NT2/D1 (cell line): Measurements from ENCODE around the gene HGFAC.

Experiments used
- DNase-seq: peaks from one replicate; pipeline ENCODE4 v3.0.0-alpha.2; 2011; ENCODE audit warnings: low read depth, low spot score
- H3K27me3 ChIP-seq: 2 replicates; pipeline ENCODE4 v1.6.0; 2011; ENCODE audit warnings: mild to moderate bottlenecking; ENCODE audit not compliant: insufficient read length, insufficient read depth
- H3K36me3 ChIP-seq: 2 replicates; pipeline ENCODE4 v1.6.1; 2011; ENCODE audit warnings: mild to moderate bottlenecking, low read length, mixed read lengths; ENCODE audit not compliant: insufficient read depth, insufficient read length
- H3K4me1 ChIP-seq: 2 replicates; pipeline ENCODE4 v1.5.1; 2011; ENCODE audit not compliant: insufficient read depth, insufficient read length
- H3K4me3 ChIP-seq: 2 replicates; pipeline ENCODE4 v1.5.1; 2011; ENCODE audit warnings: low read depth; ENCODE audit not compliant: insufficient read length
- H3K9ac ChIP-seq: 2 replicates; pipeline ENCODE4 v1.6.0; 2011; ENCODE audit warnings: low read depth; ENCODE audit not compliant: insufficient read length
- H3K9me3 ChIP-seq: 2 replicates; pipeline ENCODE4 v1.5.1; 2011; ENCODE audit warnings: mild to moderate bottlenecking, low read length; ENCODE audit not compliant: insufficient read depth
- SUZ12 ChIP-seq: IDR thresholded peaks from 2 replicates; pipeline ENCODE4 v1.6.1; 2011; ENCODE audit not compliant: insufficient read length, insufficient read depth; ENCODE audit errors: extremely low read depth
- YY1 ChIP-seq: IDR thresholded peaks from 2 replicates; pipeline ENCODE4 v1.6.1; 2011; ENCODE audit not compliant: insufficient read length, insufficient read depth
- ZNF274 ChIP-seq: IDR thresholded peaks from 2 replicates; pipeline ENCODE4 v1.6.1; 2011; ENCODE audit warnings: mild to moderate bottlenecking, low read depth, low read length

Gene HGFAC

DNA sequence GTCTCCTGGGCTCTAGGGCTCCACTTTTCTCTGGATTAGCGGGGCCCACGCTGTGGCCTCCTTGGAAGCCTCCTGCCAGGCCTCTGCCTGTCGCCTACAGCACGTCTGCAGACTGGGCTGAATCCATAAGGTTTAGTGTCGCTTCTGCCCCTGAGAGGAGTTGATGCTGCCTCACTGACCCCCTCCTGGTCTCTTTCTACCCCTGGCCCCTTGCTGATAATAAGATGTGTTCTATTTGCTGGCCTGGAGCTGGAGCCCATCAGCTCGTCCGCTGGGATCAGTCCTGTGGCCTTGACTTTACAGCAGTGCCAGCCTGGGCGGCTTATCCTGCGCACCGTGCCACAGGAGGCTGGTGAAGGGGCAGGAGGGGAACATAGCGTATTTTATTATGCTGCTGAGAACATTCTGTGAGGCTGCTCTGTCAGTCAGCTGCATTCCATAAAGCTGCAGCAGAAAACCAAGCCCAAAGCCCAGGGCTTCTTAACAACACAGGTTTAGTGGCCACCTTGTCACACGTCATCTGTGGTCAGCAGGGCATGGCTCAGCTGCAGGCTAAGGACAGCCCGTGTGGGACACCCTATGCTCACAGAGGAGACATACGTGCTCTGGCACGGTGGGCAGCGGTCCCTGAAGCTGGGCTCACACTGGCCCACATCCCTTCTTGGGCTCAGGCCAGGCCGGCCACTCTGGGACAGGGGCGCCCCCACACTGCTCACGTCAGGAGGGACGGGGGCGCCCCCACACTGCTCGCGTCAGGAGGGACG, 29.3 kb upstream of the HGFAC start:
- Histone ChIP-seq H3K9ac (peak overlapping the region; percentile 8), H3K27me3 (no peaks in the 10 kb centered on the region), H3K36me3 (peaks cover 14% of the 10 kb centered on the region), H3K9me3 (no peaks in the 10 kb centered on the region), H3K4me1 (peaks cover 20% of the 10 kb centered on the region), H3K4me3 (no peak overlapping the region)
- TF ChIP-seq YY1, result no peak
- DNase-seq, result no peak

GRCh38 chr4:3413217-3413671, 28.5 kb upstream of the HGFAC start:
- no peak overlapping the region for H3K4me3 ChIP-seq
- no peak for DNase-seq
- TF ChIP-seq SUZ12 (no peak), ZNF274 (no peak), YY1 (no peak)
- peaks cover 17% of the 10 kb centered on the region for H3K4me1 ChIP-seq
- no peaks in the 10 kb centered on the region for H3K27me3 ChIP-seq
- no peak overlapping the region for H3K9ac ChIP-seq
- peaks cover 21% of the 10 kb centered on the region for H3K36me3 ChIP-seq
- H3K9me3 ChIP-seq, result no peaks in the 10 kb centered on the region

DNA sequence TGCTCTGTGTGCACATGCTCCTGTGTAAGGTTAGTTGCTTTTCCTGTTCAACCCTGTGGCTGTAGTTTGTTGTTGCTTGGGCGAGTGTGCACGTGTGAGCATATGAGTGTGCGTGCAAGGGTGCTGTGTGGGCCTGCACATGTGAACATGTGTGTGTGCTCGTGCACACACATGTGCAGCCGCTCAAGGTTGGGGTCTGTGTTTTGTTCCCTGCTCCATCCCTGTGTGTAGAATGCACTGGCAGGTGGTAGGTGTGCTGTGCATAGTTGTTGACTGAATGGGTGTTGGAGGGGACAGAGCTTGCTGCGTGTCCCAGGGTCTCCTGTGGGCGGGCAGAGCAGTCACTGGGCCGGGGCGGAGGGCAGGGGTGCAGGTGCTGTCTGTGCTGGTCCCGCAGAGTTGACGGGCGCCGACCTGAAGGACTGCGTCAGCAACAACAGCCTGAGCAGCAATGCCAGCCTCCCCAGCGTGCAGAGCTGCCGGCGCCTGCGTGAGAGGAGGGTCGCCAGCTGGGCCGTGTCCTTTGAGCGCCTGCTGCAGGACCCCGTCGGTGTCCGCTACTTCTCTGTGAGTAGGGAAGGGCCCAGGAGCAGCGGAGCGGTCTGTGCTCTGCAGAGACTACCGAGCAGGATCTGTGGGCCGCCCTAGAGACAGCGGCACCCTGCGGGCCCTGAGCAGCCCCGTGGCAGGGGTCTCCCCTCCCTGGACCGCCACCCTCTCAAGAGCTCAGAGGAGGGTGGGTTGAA, 27.9 kb upstream of the HGFAC start:
- no peaks in the 10 kb centered on the region for H3K9me3 ChIP-seq
- DNase-seq, result no peak
- no peak for TF ChIP-seq SUZ12
- TF ChIP-seq ZNF274, result no peak
- TF ChIP-seq YY1, result no peak
- peaks cover 17% of the 10 kb centered on the region for H3K4me1 ChIP-seq
- H3K4me3 ChIP-seq, result no peak overlapping the region
- no peak overlapping the region for H3K9ac ChIP-seq
- peaks cover 25% of the 10 kb centered on the region for H3K36me3 ChIP-seq
- H3K27me3 ChIP-seq, result no peaks in the 10 kb centered on the region

DNA sequence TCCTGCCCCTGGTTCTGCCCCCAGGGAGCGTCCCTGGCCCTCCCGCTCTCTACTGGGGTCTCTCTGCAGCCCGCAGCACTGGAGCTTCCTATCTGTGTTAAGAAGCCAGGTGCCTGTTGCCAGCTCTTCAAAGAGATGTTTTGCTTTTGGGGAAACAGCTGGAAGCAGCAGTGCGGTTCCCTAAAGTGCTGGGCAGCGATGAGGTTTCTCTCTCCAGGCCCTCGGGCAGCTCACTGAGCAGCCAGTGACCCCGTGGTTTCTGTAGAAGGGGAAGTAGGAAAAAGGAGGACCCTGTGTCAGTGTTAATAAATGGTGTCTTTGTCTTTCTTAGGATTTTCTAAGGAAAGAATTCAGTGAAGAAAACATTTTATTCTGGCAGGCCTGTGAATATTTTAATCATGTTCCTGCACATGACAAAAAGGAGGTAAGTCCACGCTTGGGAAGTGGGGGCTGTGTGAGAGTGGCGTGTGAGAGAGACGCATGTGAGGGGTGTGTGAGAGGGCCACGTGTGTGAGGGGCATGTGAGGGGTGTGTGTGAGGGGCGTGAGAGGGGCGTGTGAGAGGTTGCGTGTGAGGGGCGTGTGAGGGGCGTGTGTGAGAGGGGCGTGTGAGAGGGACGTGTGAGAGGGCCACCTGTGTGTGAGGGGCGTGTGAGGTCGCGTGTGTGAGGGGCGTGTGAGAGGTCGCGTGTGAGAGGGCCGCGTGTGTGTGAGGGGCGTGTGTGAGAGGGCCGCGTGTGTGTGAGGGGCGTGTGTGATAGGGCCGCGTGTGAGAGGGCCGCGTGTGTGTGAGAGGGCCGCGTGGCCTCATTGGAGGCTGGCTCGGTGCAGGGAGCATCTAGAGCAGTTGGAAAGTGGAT, 27.1 kb upstream of the HGFAC start:
- Histone ChIP-seq H3K27me3 (no peaks in the 10 kb centered on the region), H3K4me3 (no peak overlapping the region), H3K36me3 (peaks cover 25% of the 10 kb centered on the region), H3K9me3 (no peaks in the 10 kb centered on the region), H3K9ac (no peak overlapping the region), H3K4me1 (peaks cover 14% of the 10 kb centered on the region)
- no peak for TF ChIP-seq YY1
- no peak for TF ChIP-seq ZNF274
- TF ChIP-seq SUZ12, result no peak
- no peak for DNase-seq

DNA sequence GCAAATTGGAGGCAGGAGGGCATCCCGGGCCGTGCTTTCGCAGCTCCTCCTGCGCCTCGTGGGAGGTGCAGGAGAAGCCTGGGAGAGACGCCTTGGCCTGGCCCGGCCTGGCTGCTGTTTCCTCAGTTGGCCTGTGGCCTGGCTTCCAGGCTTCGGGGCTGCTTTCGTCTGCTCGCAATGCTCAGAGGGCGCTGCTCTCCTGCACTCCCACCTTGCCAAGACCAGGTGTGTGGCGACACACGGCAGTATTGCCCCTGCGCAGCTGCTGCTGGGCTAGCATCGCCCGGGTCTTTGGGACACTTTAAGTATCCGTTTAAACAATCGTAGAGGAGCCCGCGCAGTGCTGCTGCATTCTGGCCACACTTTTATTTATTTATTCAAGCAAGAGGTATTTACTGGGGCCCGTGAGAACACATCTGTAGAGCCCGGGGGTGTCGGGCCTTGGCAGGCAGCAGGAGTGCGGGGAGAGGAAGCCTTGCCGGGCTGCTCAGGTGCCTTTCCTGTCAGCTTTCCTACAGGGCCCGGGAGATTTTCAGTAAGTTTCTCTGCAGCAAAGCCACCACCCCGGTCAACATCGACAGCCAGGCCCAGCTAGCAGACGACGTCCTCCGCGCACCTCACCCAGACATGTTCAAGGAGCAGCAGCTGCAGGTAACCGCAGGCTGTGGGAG, 26.2 kb upstream of the HGFAC start:
- Histone ChIP-seq H3K9me3 (no peaks in the 10 kb centered on the region), H3K4me3 (no peak overlapping the region), H3K27me3 (no peaks in the 10 kb centered on the region), H3K9ac (peak overlapping the region; percentile 17), H3K4me1 (peaks cover 16% of the 10 kb centered on the region), H3K36me3 (peaks cover 25% of the 10 kb centered on the region)
- no peak for DNase-seq
- TF ChIP-seq ZNF274 (no peak), YY1 (no peak), SUZ12 (no peak)

DNA sequence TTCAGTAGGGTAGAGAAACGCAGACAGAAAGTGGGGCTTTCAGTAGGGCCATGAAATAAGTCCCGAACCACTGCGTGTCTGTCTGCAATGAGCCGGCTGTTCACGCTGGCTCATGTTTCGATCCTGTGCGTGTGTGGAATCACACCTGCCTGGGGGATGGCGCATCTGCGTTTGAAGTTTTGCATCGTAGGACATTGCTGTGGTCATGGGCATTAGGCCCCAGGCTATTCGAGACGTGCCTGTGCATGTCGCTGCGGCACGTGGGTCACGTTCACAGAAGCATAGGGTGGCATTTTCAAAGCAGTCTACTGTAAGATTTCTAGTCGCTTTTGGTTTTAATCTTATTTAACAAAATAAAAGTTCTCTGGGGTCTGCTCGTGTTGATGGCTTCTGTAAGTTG, 25.5 kb upstream of the HGFAC start:
- peaks cover 25% of the 10 kb centered on the region for H3K36me3 ChIP-seq

More for the DNA sequence above, 25.5 kb upstream of the HGFAC start:
- H3K9me3 ChIP-seq, result no peaks in the 10 kb centered on the region
- peaks cover 17% of the 10 kb centered on the region for H3K4me1 ChIP-seq
- TF ChIP-seq YY1 (no peak), SUZ12 (no peak), ZNF274 (no peak)
- no peak overlapping the region for H3K9ac ChIP-seq
- H3K4me3 ChIP-seq, result no peak overlapping the region
- no peak for DNase-seq
- H3K27me3 ChIP-seq, result no peaks in the 10 kb centered on the region
